ENCODE results near the gene LRP5.
"Not testable (repeated sequence)": the region's sequence is repeated elsewhere in the genome, so short reads cannot be mapped to it uniquely, and the experiment has no call there.

The LRP5 gene

GRCh38 chr11:68471360-68472340, 159.3 kb downstream of the LRP5 start:
- DNase-seq, result peak; percentile 75

GRCh38 chr11:68472778-68473177, 160.4 kb downstream of the LRP5 start:
- DNase-seq, result no peak

GRCh38 chr11:68473693-68474092, 161.3 kb downstream of the LRP5 start:
- no peak for DNase-seq

- DNase-seq, result not testable (repeated sequence)
Observed at GRCh38 chr11:68475626-68476025, 163.2 kb downstream of the LRP5 start.

- DNase-seq, result no peak
Observed at GRCh38 chr11:68479390-68479789, 167.0 kb downstream of the LRP5 start.

- DNase-seq, result no peak
Observed at GRCh38 chr11:68480193-68480592, 167.8 kb downstream of the LRP5 start.

GRCh38 chr11:68480852-68481510, 168.6 kb downstream of the LRP5 start:
- no peak for DNase-seq

GRCh38 chr11:68481579-68482240, 169.3 kb downstream of the LRP5 start:
- no peak for DNase-seq

GRCh38 chr11:68488623-68489022, 176.2 kb downstream of the LRP5 start:
- DNase-seq, result no peak

- no peak for DNase-seq
Observed at GRCh38 chr11:68495220-68495729, 182.9 kb downstream of the LRP5 start.

GRCh38 chr11:68495872-68496271, 183.5 kb downstream of the LRP5 start:
- DNase-seq, result no peak

GRCh38 chr11:68497761-68498160, 185.4 kb downstream of the LRP5 start:
- no peak for DNase-seq

- DNase-seq, result no peak
Observed at GRCh38 chr11:68498321-68498720, 185.9 kb downstream of the LRP5 start.

All from CD4-positive, alpha-beta T cell treated with Interleukin-21 for 1 hour (primary cell).